Measurements from ENCODE around the gene FOSL1. TPM values are rescaled to one million over a fixed set of nuclear protein-coding genes. Genes with fewer than 3 reads are reported as not detected.

The FOSL1 gene
- total and polyA plus RNA-seq, 10 donors, result 0.42 to 5.4 (median 1.3) TPM

DNA sequence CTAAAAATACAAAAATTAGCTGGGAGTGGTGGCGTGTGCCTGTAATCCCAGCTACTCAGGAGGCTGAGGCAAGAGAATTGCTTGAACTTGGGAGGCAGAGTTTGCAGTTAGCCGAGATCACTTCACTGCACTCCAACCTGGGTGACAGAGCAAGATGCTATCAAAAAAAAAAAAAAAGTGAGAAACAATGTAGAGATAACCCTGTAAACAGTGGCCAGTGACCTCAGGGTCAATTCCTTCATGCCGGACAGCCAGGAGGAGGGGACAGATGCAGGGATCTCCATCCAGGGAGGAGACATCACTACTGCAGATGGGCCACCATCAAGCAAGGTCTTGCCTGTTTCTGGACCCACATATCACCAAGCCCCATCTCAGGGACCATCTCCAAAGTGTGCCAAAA is 52.4 kb downstream of the FOSL1 start:
- peaks cover 3 to 25% (median 21%) of the 10 kb centered on the region in 6 donors for H3K36me3 ChIP-seq
- peaks cover 0 to 10% (median 7%) of the 10 kb centered on the region in 8 donors for H3K9me3 ChIP-seq
- DNase-seq, result no peak
- peaks cover 0 to 11% (median 1%) of the 10 kb centered on the region in 6 donors for H3K4me1 ChIP-seq
- TF ChIP-seq POLR2A (IDR thresholded peaks at IDR 0.05) (no peak), POLR2AphosphoS5 (IDR thresholded peaks at IDR 0.05) (no peak)
- TF ChIP-seq, protein P1, sequence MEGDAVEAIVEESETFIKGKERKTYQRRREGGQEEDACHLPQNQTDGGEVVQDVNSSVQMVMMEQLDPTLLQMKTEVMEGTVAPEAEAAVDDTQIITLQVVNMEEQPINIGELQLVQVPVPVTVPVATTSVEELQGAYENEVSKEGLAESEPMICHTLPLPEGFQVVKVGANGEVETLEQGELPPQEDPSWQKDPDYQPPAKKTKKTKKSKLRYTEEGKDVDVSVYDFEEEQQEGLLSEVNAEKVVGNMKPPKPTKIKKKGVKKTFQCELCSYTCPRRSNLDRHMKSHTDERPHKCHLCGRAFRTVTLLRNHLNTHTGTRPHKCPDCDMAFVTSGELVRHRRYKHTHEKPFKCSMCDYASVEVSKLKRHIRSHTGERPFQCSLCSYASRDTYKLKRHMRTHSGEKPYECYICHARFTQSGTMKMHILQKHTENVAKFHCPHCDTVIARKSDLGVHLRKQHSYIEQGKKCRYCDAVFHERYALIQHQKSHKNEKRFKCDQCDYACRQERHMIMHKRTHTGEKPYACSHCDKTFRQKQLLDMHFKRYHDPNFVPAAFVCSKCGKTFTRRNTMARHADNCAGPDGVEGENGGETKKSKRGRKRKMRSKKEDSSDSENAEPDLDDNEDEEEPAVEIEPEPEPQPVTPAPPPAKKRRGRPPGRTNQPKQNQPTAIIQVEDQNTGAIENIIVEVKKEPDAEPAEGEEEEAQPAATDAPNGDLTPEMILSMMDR (IDR thresholded peaks at IDR 0.05 in 8 of 11, conservative IDR thresholded peaks at IDR 0.05 in 3 of 11), result no peak
- intact Hi-C loops (cut with DNase I; ENCODE audit: low total_unique reads), result no loop called here
- 74 to 87% (median 82%) methylated on average over 3 of the region's 3 CpGs for WGBS, 5 donors
- H3K27ac ChIP-seq, result no peak overlapping the region
- no peaks in the 10 kb centered on the region for H3K27me3 ChIP-seq (replicated peaks in 1 of 7)
- H3K4me3 ChIP-seq, result no peak overlapping the region

DNA sequence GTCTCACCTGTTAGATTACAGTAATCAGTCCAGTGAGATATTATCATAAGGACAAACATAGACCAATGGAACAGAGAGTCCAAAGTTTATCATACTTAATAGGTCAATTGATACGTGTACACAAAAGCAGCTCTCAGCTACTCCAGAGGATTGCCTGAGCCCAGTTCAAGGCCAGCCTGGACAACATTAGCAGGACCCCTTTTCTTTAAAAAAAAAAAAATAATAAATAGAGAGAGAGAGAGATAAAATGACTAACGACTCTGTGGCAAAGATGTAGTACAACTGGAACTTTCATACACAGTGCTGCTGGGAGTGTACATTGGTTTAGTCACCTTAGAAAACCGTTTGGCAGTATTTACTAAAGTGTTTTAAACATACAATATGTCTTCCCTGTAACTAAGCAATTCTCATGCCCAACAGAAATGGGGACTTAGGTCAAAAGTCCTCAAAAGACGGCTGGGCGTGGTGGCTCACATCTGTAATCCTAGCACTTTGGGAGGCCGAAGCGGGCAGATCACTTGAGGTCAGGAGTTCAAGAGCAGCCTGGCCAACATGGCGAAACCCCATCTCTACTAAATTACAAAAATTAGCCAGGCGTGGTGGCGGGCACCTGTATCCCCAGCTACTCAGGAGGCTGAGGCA is 55.8 kb downstream of the FOSL1 start:
- Histone ChIP-seq H3K9me3 (no peaks in the 10 kb centered on the region), H3K36me3 (no peaks in the 10 kb centered on the region), H3K4me3 (no peak overlapping the region), H3K27ac (no peak overlapping the region), H3K27me3 (replicated peaks in 1 of 7) (no peaks in the 10 kb centered on the region), H3K4me1 (no peaks in the 10 kb centered on the region)
- intact Hi-C loops (cut with DNase I; ENCODE audit: low total_unique reads), result no loop called here
- TF ChIP-seq POLR2AphosphoS5 (IDR thresholded peaks at IDR 0.05), result no peak
- TF ChIP-seq, protein P1 (IDR thresholded peaks at IDR 0.05 in 8 of 11, conservative IDR thresholded peaks at IDR 0.05 in 3 of 11), result no peak
- 86 to 93% (median 89%) methylated on average over 10 of the region's 10 CpGs for WGBS, 5 donors
- DNase-seq, result no peak

DNA sequence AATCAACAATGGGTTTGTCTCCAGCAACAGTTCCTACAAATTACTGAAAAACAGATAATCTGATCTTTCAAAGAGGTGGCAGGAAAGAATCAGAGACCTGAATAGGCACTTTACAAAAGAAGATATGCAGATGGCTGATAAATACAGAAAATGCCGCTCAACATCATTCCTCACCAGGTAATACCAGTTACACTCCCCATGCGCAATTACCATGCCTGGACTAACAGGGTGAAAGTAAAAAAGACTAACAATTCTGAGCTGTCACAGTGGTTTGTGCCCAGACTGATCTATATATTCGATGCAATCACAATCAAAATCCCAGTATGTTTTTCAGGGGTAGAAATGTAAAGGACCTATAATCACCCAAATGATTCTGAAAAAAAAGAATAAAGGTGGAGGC is 56.4 kb downstream of the FOSL1 start:
- intact Hi-C loops (cut with DNase I; ENCODE audit: low total_unique reads), result no loop called here
- no peak for DNase-seq
- Histone ChIP-seq H3K27ac (no peak overlapping the region), H3K27me3 (replicated peaks in 1 of 7) (no peaks in the 10 kb centered on the region), H3K9me3 (no peaks in the 10 kb centered on the region), H3K4me1 (no peaks in the 10 kb centered on the region), H3K36me3 (no peaks in the 10 kb centered on the region), H3K4me3 (no peak overlapping the region)
- TF ChIP-seq POLR2A (IDR thresholded peaks at IDR 0.05), result no peak
- no peak for TF ChIP-seq POLR2AphosphoS5 (IDR thresholded peaks at IDR 0.05)
- TF ChIP-seq, protein P1 (IDR thresholded peaks at IDR 0.05 in 8 of 11, conservative IDR thresholded peaks at IDR 0.05 in 3 of 11), result no peak
- WGBS, 5 donors, result 93 to 97% (median 95%) methylated on average over 3 of the region's 3 CpGs

DNA sequence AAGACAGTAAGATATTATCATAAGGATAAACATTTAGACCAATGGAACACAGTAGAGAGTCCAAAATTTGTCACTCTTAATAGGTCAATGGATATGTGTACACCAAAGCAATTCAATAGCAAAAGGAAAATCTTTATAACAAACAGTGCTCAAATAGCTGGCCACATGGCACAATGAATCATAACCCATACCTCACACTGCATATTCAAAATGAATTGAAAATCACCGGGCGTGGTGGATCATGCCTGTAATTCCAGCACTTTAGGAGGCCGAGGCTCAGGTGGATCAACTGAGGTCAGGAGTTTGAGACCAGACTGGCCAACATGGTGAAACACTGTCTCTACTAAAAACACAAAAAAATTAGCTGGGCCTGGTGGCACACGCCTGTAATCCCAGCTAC is 58.0 kb downstream of the FOSL1 start:
- intact Hi-C loops (cut with DNase I; ENCODE audit: low total_unique reads), result no loop called here
- Histone ChIP-seq H3K4me1 (no peaks in the 10 kb centered on the region), H3K27me3 (replicated peaks in 1 of 7) (no peaks in the 10 kb centered on the region), H3K36me3 (no peaks in the 10 kb centered on the region), H3K27ac (no peak overlapping the region), H3K9me3 (no peaks in the 10 kb centered on the region), H3K4me3 (no peak overlapping the region)
- DNase-seq, result no peak
- TF ChIP-seq POLR2AphosphoS5 (IDR thresholded peaks at IDR 0.05) (no peak), POLR2A (IDR thresholded peaks at IDR 0.05) (no peak)
- TF ChIP-seq, protein P1 (IDR thresholded peaks at IDR 0.05 in 8 of 11, conservative IDR thresholded peaks at IDR 0.05 in 3 of 11), result no peak
- 84 to 96% (median 93%) methylated on average over 4 of the region's 4 CpGs for WGBS, 5 donors

Other genes with a start within 250 kb of the FOSL1 start
- 100 to 1,000 TPM in 1 of 7 donors, 10 to 100 TPM in 6; 68.2 to 115 (median 85.3) TPM for gene RELA, start 237.5 kb downstream of the FOSL1 start, total RNA-seq
- 10 to 100 TPM; 25.8 to 43.0 (median 25.9) TPM for gene RELA, start 237.5 kb downstream of the FOSL1 start, polyA plus RNA-seq
- 10 to 100 TPM; 55.0 to 85.8 (median 63.6) TPM for gene KAT5, start 188.1 kb downstream of the FOSL1 start, total RNA-seq
- gene KAT5, start 188.1 kb downstream of the FOSL1 start, polyA plus RNA-seq, result 100 to 1,000 TPM in 1 of 3 donors, 10 to 100 TPM in 2; 55.3 to 103 (median 72.4) TPM
- 100 to 1,000 TPM in 2 of 7 donors, 10 to 100 TPM in 5; 51.0 to 141 (median 54.4) TPM for gene RNASEH2C, start 179.6 kb downstream of the FOSL1 start, total RNA-seq
- gene RNASEH2C, start 179.6 kb downstream of the FOSL1 start, polyA plus RNA-seq, result 100 to 1,000 TPM in 2 of 3 donors, 10 to 100 TPM in 1; 56.3 to 124 (median 112) TPM
- 10 to 100 TPM; 28.9 to 58.9 (median 33.1) TPM for gene AP5B1, start 119.4 kb downstream of the FOSL1 start, total RNA-seq
- 10 to 100 TPM in 1 of 3 donors, 1 to 10 TPM in 2; 2.8 to 12.6 (median 3.3) TPM for gene AP5B1, start 119.4 kb downstream of the FOSL1 start, polyA plus RNA-seq
- gene OVOL1, start 113.3 kb downstream of the FOSL1 start, total RNA-seq, result under 1 TPM in 2 of 7 donors, not detected in 5; 0.14 to 0.47 TPM
- gene OVOL1, start 113.3 kb downstream of the FOSL1 start, polyA plus RNA-seq, result under 1 TPM in 2 of 3 donors, not detected in 1; 0.03 to 0.06 TPM
- gene SNX32, start 66.4 kb downstream of the FOSL1 start, total RNA-seq, result 1 to 10 TPM in 2 of 7 donors, under 1 TPM in 3, not detected in 2; 0.22 to 1.2 (median 0.77) TPM
- 1 to 10 TPM in 1 of 3 donors, under 1 TPM in 2; 0.45 to 1.5 (median 0.89) TPM for gene SNX32, start 66.4 kb downstream of the FOSL1 start, polyA plus RNA-seq
- gene CFL1, start 42.2 kb downstream of the FOSL1 start, total RNA-seq, result 1,000 to 10,000 TPM in 2 of 7 donors, 100 to 1,000 TPM in 5; 666 to 1,219 (median 868) TPM
- gene CFL1, start 42.2 kb downstream of the FOSL1 start, polyA plus RNA-seq, result 100 to 1,000 TPM; 562 to 869 (median 862) TPM
- gene MUS81, start 40.0 kb downstream of the FOSL1 start, total RNA-seq, result 10 to 100 TPM; 54.8 to 77.3 (median 65.5) TPM
- 10 to 100 TPM; 71.2 to 93.5 (median 89.5) TPM for gene MUS81, start 40.0 kb downstream of the FOSL1 start, polyA plus RNA-seq
- gene EFEMP2, start 27.6 kb downstream of the FOSL1 start, total RNA-seq, result 10 to 100 TPM; 21.0 to 53.5 (median 38.4) TPM
- gene EFEMP2, start 27.6 kb downstream of the FOSL1 start, polyA plus RNA-seq, result 10 to 100 TPM; 22.5 to 39.1 (median 31.4) TPM
- gene CTSW, start 20.6 kb downstream of the FOSL1 start, total RNA-seq, result 10 to 100 TPM; 18.8 to 38.2 (median 29.5) TPM
- gene CTSW, start 20.6 kb downstream of the FOSL1 start, polyA plus RNA-seq, result 10 to 100 TPM in 2 of 3 donors, 1 to 10 TPM in 1; 5.6 to 13.2 (median 10.8) TPM
- gene FIBP, start 11.9 kb downstream of the FOSL1 start, total RNA-seq, result 10 to 100 TPM; 52.3 to 79.0 (median 64.9) TPM
- 10 to 100 TPM; 61.9 to 66.3 (median 62.3) TPM for gene FIBP, start 11.9 kb downstream of the FOSL1 start, polyA plus RNA-seq
- 10 to 100 TPM; 38.7 to 61.7 (median 44.4) TPM for gene CCDC85B, start 9.7 kb downstream of the FOSL1 start, total RNA-seq
- 100 to 1,000 TPM in 1 of 3 donors, 10 to 100 TPM in 2; 53.9 to 131 (median 96.2) TPM for gene CCDC85B, start 9.7 kb downstream of the FOSL1 start, polyA plus RNA-seq
- gene C11orf68, start 18.7 kb upstream of the FOSL1 start, total RNA-seq, result 10 to 100 TPM; 22.0 to 40.9 (median 31.7) TPM
- 10 to 100 TPM; 34.3 to 44.9 (median 36.7) TPM for gene C11orf68, start 18.7 kb upstream of the FOSL1 start, polyA plus RNA-seq
- gene DRAP1, start 19.0 kb upstream of the FOSL1 start, total RNA-seq, result 10 to 100 TPM; 58.3 to 84.2 (median 69.6) TPM
- 100 to 1,000 TPM; 116 to 123 (median 122) TPM for gene DRAP1, start 19.0 kb upstream of the FOSL1 start, polyA plus RNA-seq
- gene TSGA10IP, start 45.1 kb upstream of the FOSL1 start, total RNA-seq, result under 1 TPM in 1 of 7 donors, not detected in 6; 0.24 TPM
- under 1 TPM; 0.06 to 0.24 (median 0.14) TPM for gene TSGA10IP, start 45.1 kb upstream of the FOSL1 start, polyA plus RNA-seq
- gene SART1, start 61.3 kb upstream of the FOSL1 start, total RNA-seq, result 10 to 100 TPM; 26.6 to 64.7 (median 54.9) TPM
- gene SART1, start 61.3 kb upstream of the FOSL1 start, polyA plus RNA-seq, result 100 to 1,000 TPM in 2 of 3 donors, 10 to 100 TPM in 1; 80.3 to 117 (median 109) TPM
- gene EIF1AD, start 101.8 kb upstream of the FOSL1 start, total RNA-seq, result 10 to 100 TPM; 24.5 to 39.2 (median 35.5) TPM
- gene EIF1AD, start 101.8 kb upstream of the FOSL1 start, polyA plus RNA-seq, result 10 to 100 TPM; 14.3 to 22.0 (median 15.4) TPM
- 100 to 1,000 TPM in 3 of 7 donors, 10 to 100 TPM in 4; 50.5 to 139 (median 92.9) TPM for gene BANF1, start 102.1 kb upstream of the FOSL1 start, total RNA-seq
- 100 to 1,000 TPM; 151 to 219 (median 196) TPM for gene BANF1, start 102.1 kb upstream of the FOSL1 start, polyA plus RNA-seq
- gene CST6, start 111.6 kb upstream of the FOSL1 start, total RNA-seq, result not detected
- gene CST6, start 111.6 kb upstream of the FOSL1 start, polyA plus RNA-seq, result 1 to 10 TPM in 1 of 3 donors, under 1 TPM in 2; 0.76 to 1.4 (median 0.93) TPM
- gene CATSPER1, start 126.1 kb upstream of the FOSL1 start, total RNA-seq, result 1 to 10 TPM in 3 of 7 donors, under 1 TPM in 2, not detected in 2; 0.70 to 1.2 (median 1.1) TPM
- gene CATSPER1, start 126.1 kb upstream of the FOSL1 start, polyA plus RNA-seq, result under 1 TPM; 0.30 to 0.51 (median 0.50) TPM
- not detected for gene GAL3ST3, start 148.8 kb upstream of the FOSL1 start, total RNA-seq
- under 1 TPM; 0.03 to 0.04 (median 0.03) TPM for gene GAL3ST3, start 148.8 kb upstream of the FOSL1 start, polyA plus RNA-seq
- gene SF3B2, start 152.0 kb upstream of the FOSL1 start, total RNA-seq, result 100 to 1,000 TPM; 139 to 195 (median 164) TPM
- 100 to 1,000 TPM in 1 of 3 donors, 10 to 100 TPM in 2; 77.5 to 104 (median 89.9) TPM for gene SF3B2, start 152.0 kb upstream of the FOSL1 start, polyA plus RNA-seq
- 100 to 1,000 TPM in 5 of 7 donors, 10 to 100 TPM in 2; 65.8 to 126 (median 110) TPM for gene PACS1, start 169.9 kb upstream of the FOSL1 start, total RNA-seq
- gene PACS1, start 169.9 kb upstream of the FOSL1 start, polyA plus RNA-seq, result 10 to 100 TPM; 20.6 to 35.1 (median 20.9) TPM

All from spleen (tissue), 11 donors.